Limb (tissue), 2 donors: ENCODE data around the gene CDH5.

ENCODE experiments used
- DNase-seq, 2 donors: peaks; one replicate each; pipeline ENCODE4 v3.0.0-alpha.2; 2016; ENCODE audit errors: extremely low spot score in 2 of 2

CDH5 gene

GRCh38 chr16:66374176-66374575 is 7.7 kb downstream of the CDH5 start:
- DNase-seq = no peak

GRCh38 chr16:66375451-66375850 is 9.0 kb downstream of the CDH5 start:
- no peak for DNase-seq

GRCh38 chr16:66376114-66376513 is 9.6 kb downstream of the CDH5 start:
- no peak for DNase-seq

GRCh38 chr16:66376577-66377305 is 10.2 kb downstream of the CDH5 start:
- no peak for DNase-seq

GRCh38 chr16:66377324-66377723 is 10.8 kb downstream of the CDH5 start:
- DNase-seq = no peak

GRCh38 chr16:66378741-66379570 is 12.5 kb downstream of the CDH5 start:
- DNase-seq = no peak

GRCh38 chr16:66379571-66379941 is 13.1 kb downstream of the CDH5 start:
- no peak for DNase-seq

- no peak for DNase-seq
Measured at GRCh38 chr16:66380421-66380820, 13.9 kb downstream of the CDH5 start.

- DNase-seq = no peak
Measured at GRCh38 chr16:66381585-66382170, 15.2 kb downstream of the CDH5 start.

- DNase-seq = no peak
Measured at GRCh38 chr16:66382171-66382965, 15.9 kb downstream of the CDH5 start.

GRCh38 chr16:66382966-66383299 is 16.4 kb downstream of the CDH5 start:
- no peak for DNase-seq

- DNase-seq = no peak
Measured at GRCh38 chr16:66383551-66383950, 17.1 kb downstream of the CDH5 start.

GRCh38 chr16:66385415-66385814 is 18.9 kb downstream of the CDH5 start:
- no peak for DNase-seq

GRCh38 chr16:66386629-66387622 is 20.4 kb downstream of the CDH5 start:
- no peak for DNase-seq

GRCh38 chr16:66387817-66388332 is 21.4 kb downstream of the CDH5 start:
- DNase-seq = no peak

GRCh38 chr16:66388350-66389139 is 22.1 kb downstream of the CDH5 start:
- DNase-seq = no peak

GRCh38 chr16:66389256-66390176 is 23.0 kb downstream of the CDH5 start:
- no peak for DNase-seq

GRCh38 chr16:66390346-66391108 is 24.0 kb downstream of the CDH5 start:
- no peak for DNase-seq
